ENCODE measurements around the gene RND2.

DNA sequence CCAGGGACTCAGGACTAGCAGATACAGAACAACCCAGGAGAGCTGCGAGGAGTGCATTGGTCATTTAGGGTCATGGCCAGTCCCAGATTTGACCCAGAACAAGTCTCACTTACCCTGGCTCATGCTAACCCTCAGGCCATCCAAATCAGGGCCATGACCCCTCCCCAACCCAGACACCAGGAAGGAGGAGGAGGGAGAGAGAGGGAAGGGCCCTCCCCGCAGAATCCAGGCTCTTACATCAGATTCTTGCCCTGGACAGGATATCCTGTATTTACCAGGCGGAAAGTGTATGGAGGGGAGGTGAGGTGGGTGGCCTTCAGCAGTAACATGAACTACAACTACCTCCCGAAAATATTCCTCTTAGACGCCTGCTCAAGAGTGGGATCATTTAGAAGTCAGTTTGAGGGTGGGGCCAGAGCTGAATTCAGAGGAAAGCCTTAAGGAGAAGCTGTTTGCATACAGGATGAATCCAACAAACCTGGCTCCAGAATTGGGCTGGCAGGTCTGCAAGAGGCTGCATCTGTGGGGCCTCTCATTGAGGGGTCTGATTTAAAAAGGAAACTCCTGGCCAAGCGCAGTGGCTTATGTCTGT is 4.9 kb upstream of the RND2 start:
- TF ChIP-seq POLR2A (IDR thresholded peaks at IDR 0.05; ENCODE audit: low read length) (no peak), GATA1 (IDR thresholded peaks at IDR 0.05; ENCODE audit: low read depth, low read length) (no peak)

Data from erythroblast (primary cell).